ENCODE results near the gene NUP214. TPM values are rescaled to one million over a fixed set of nuclear protein-coding genes. Genes with fewer than 3 reads are reported as not detected.

NUP214 gene
- total and polyA plus RNA-seq, 2 experiments from 2014 or later = 14.7 to 29.0 TPM

- Histone ChIP-seq H3K9me3 (ENCODE audit: low read depth) (no peaks in the 10 kb centered on the region), H3K4me1 (ENCODE audit: low read depth) (peaks cover 22% of the 10 kb centered on the region), H3K27me3 (no peaks in the 10 kb centered on the region), H3K36me3 (no peaks in the 10 kb centered on the region), H3K27ac (peak overlapping the region; percentile 55), H3K4me3 (no peak overlapping the region)
- no peak for TF ChIP-seq CTCF (IDR thresholded peaks at IDR 0.05; ENCODE audit: low read depth, low read length)
- no peak for DNase-seq (ENCODE audit: low read depth in 1 of 2, low spot score in 1 of 2)
These were observed 92.1 kb downstream of the NUP214 start for GRCh38 chr9:131217331-131218031.

GRCh38 chr9:131218370-131218769, 93.0 kb downstream of the NUP214 start:
- no peaks in the 10 kb centered on the region for H3K9me3 ChIP-seq (ENCODE audit: low read depth)
- H3K27me3 ChIP-seq = no peaks in the 10 kb centered on the region
- no peaks in the 10 kb centered on the region for H3K36me3 ChIP-seq
- H3K4me3 ChIP-seq = no peak overlapping the region
- H3K4me1 ChIP-seq (ENCODE audit: low read depth) = peaks cover 24% of the 10 kb centered on the region
- DNase-seq (ENCODE audit: low read depth in 1 of 2, low spot score in 1 of 2) = no peak
- peak overlapping the region; percentile 6 for H3K27ac ChIP-seq
- TF ChIP-seq CTCF (IDR thresholded peaks at IDR 0.05; ENCODE audit: low read depth, low read length) = no peak

- TF ChIP-seq CTCF (IDR thresholded peaks at IDR 0.05; ENCODE audit: low read depth, low read length) = no peak
- Histone ChIP-seq H3K4me3 (no peak overlapping the region), H3K27me3 (no peaks in the 10 kb centered on the region), H3K9me3 (ENCODE audit: low read depth) (no peaks in the 10 kb centered on the region), H3K36me3 (no peaks in the 10 kb centered on the region), H3K4me1 (ENCODE audit: low read depth) (peaks cover 24% of the 10 kb centered on the region), H3K27ac (peak overlapping the region; percentile 31)
- DNase-seq (ENCODE audit: low read depth in 1 of 2, low spot score in 1 of 2) = no peak
These were observed 95.1 kb downstream of the NUP214 start for GRCh38 chr9:131220485-131220884.

- Histone ChIP-seq H3K27me3 (no peaks in the 10 kb centered on the region), H3K9me3 (ENCODE audit: low read depth) (no peaks in the 10 kb centered on the region), H3K4me1 (ENCODE audit: low read depth) (peaks cover 33% of the 10 kb centered on the region), H3K4me3 (no peak overlapping the region), H3K27ac (peak overlapping the region; percentile 42), H3K36me3 (no peaks in the 10 kb centered on the region)
- TF ChIP-seq CTCF (IDR thresholded peaks at IDR 0.05; ENCODE audit: low read depth, low read length) = no peak
- DNase-seq (ENCODE audit: low read depth in 1 of 2, low spot score in 1 of 2) = no peak
These were observed 97.1 kb downstream of the NUP214 start for GRCh38 chr9:131222460-131222859.

- no peak for TF ChIP-seq CTCF (IDR thresholded peaks at IDR 0.05; ENCODE audit: low read depth, low read length)
- no peaks in the 10 kb centered on the region for H3K9me3 ChIP-seq (ENCODE audit: low read depth)
- peaks cover 40% of the 10 kb centered on the region for H3K4me1 ChIP-seq (ENCODE audit: low read depth)
- no peak overlapping the region for H3K4me3 ChIP-seq
- peak overlapping the region; percentile 46 for H3K27ac ChIP-seq
- H3K27me3 ChIP-seq = no peaks in the 10 kb centered on the region
- DNase-seq (ENCODE audit: low read depth in 1 of 2, low spot score in 1 of 2) = no peak
- no peaks in the 10 kb centered on the region for H3K36me3 ChIP-seq
These were observed 100.8 kb downstream of the NUP214 start for GRCh38 chr9:131226226-131226625.

All from cardiac muscle cell (in vitro differentiated cells and primary cell).